Activated naive CD4-positive, alpha-beta T cell treated with anti-CD3 and anti-CD28 coated beads, Interleukin-2, amount 10 ng/mL, durations not matched to agents 7 days and 5 days (primary cell): ENCODE results near the gene NME3.
A peak's percentile ranks its signal among the peaks of the same experiment; 100 is the strongest.

ENCODE experiments used
- CTCF ChIA-PET: fragments of 350-600 bp; sonication (Branson Sonifier 250); formaldehyde crosslinking; loops from one replicate; lab custom pipeline; 2021; ENCODE audit warnings: antibody characterized with exemption; lab: Charles Lee
- DNase-seq: peaks from one replicate; pipeline ENCODE4 v3.0.0-alpha.2; 2020
- H3K27ac Mint-ChIP-seq: one replicate; pipeline ENCODE4 v1.8.0; 2021; ENCODE audit warnings: mild to moderate bottlenecking, moderate library complexity, mixed read lengths
- H3K27me3 Mint-ChIP-seq: one replicate; pipeline ENCODE4 v1.8.0; 2021; ENCODE audit warnings: mild to moderate bottlenecking, mixed read lengths
- H3K36me3 Mint-ChIP-seq: one replicate; pipeline ENCODE4 v1.8.0; 2021; ENCODE audit warnings: mixed read lengths
- H3K4me1 Mint-ChIP-seq: one replicate; pipeline ENCODE4 v1.8.0; 2021; ENCODE audit warnings: mixed read lengths
- H3K4me3 Mint-ChIP-seq: one replicate; pipeline ENCODE4 v1.8.0; 2021; ENCODE audit warnings: mild to moderate bottlenecking, moderate library complexity, mixed read lengths
- H3K9me3 Mint-ChIP-seq: one replicate; pipeline ENCODE4 v1.8.0; 2021; ENCODE audit warnings: mixed read lengths

Gene NME3

DNA sequence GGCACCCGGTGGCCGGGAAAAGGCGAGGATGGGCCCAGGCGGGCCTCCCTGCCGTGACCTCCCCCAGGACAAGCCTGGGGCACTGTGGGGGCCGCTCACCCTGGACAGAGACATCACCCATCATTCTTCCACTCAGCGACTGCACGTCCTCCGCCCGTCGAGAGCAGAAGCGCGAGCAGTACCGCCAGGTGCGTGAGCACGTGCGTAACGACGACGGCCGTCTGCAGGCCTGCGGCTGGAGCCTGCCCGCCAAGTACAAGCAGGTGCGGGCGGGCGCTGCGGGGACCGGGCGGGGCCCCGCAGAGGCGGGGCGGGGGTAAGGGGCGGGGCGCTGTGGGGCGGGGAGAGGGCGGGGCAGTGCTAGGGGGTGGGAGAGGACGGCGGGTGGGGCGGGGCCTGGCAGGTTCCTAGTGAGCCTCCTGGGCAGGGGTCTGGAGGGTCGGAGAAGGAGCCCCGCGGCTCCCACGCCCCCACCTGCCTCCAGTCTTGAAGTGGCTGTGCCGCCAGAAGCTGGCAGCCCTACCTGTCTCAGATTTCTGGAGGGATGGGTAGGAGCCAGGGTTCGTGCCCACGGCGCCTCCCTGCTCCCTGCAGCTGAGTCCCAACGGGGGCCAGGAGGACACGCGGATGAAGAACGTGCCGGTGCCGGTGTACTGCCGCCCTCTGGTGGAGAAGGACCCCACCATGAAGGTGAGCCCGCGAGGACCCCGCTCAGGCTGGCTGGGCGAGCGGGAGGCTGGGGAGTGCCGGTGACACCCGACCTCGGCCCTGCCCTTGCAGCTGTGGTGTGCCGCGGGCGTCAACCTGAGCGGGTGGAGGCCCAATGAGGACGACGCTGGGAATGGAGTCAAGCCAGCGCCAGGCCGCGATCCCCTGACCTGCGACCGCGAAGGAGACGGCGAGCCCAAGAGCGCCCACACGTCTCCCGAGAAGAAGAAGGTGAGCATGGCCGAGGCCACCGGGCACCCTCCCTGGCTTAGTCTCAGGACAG lies 7.5 kb downstream of the NME3 start:
- CTCF ChIA-PET, result no interaction called here
- no peak overlapping the region for H3K4me3 Mint-ChIP-seq
- peaks cover 1% of the 10 kb centered on the region for H3K4me1 Mint-ChIP-seq
- peaks cover 15% of the 10 kb centered on the region for H3K36me3 Mint-ChIP-seq
- no peak overlapping the region for H3K27ac Mint-ChIP-seq
- no peak for DNase-seq
- no peaks in the 10 kb centered on the region for H3K27me3 Mint-ChIP-seq
- H3K9me3 Mint-ChIP-seq, result no peaks in the 10 kb centered on the region

DNA sequence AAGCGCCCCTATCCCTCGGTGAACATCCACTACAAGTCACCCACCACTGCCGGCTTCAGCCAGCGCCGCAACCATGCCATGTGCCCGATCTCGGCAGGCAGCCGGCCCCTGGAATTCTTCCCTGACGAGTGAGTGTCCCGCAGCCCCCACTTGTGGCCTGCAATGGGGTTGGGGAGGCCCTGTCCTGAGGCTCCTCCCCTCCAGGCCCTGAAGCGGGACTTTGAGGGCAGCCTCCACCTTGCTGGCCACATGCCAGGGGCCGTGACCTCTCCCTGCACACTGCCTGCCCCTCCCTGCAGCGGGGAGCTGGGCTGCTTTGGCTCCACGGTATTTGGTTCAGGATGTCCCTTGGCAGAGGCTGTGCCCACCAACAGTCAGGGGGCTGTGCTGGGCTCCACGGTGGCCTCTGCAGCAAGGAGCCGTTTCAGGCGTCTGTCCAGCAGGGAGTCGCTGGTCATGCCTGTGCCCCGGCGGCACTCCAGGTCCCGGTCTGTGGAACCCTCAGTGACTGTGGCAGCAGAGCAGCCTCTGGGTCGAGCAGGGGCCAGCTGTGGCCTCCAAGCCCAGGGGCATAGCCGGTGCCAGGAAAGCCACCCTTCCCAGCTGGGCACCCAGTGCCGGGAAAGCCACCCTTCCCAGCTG lies 8.3 kb downstream of the NME3 start:
- Mint-ChIP-seq H3K36me3 (peaks cover 13% of the 10 kb centered on the region), H3K4me3 (no peak overlapping the region), H3K4me1 (peaks cover 5% of the 10 kb centered on the region), H3K9me3 (no peaks in the 10 kb centered on the region), H3K27ac (no peak overlapping the region), H3K27me3 (no peaks in the 10 kb centered on the region)
- no peak for DNase-seq
- CTCF ChIA-PET, result no interaction called here

DNA sequence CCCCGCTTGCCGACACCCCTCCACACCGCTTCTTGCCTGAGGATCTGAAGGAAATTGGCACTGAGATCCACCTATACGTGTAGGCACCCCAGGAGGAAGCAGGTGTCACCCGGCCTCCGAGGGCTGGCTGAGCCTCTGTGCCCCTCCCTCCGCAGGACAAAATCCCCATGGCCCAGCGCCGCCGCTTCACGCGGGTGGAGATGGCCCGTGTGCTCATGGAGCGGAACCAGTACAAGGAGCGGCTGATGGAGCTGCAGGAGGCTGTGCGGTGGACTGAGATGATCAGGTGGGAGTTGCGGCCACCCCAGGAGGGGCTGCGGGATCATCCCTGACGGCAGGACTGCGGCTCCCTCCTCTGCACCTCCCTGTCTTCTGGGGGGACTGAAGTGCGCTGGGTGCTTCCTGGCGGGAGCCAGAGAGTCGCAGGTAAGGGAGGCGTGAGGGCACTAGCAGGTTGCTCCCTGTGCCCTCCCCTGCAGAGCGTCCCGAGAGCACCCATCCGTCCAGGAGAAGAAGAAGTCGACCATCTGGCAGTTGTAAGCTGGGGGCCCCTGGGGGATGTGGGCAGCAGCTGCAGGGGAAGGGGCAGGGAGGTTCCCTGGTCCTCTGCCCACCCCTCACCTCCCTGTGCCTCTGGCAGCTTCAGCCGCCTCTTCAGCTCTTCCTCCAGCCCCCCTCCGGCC lies 9.0 kb downstream of the NME3 start:
- peaks cover 11% of the 10 kb centered on the region for H3K36me3 Mint-ChIP-seq
- CTCF ChIA-PET, result no interaction called here

DNA sequence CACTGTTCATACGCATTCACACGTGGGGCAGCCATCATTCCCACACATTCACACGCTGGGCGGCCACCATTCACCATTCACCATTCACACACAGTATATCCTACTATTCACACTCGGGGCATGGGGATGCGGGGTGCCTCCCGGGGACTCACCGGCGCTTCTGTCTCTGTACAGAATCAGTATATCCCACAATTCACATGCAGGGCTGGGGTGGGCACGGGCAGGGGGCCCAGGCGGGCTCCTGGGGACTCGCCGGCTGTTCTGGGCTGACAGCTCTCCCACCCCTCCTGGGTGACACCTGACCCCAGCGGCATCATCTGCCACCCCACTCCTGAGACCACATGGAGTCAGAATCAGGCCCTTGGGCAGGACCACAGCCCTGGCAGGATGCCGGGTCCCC lies 9.6 kb downstream of the NME3 start:
- peaks cover 18% of the 10 kb centered on the region for H3K4me1 Mint-ChIP-seq
- CTCF ChIA-PET, result no interaction called here

More for the DNA sequence above, 9.0 kb downstream of the NME3 start:
- DNase-seq, result no peak
- H3K4me3 Mint-ChIP-seq, result no peak overlapping the region
- no peaks in the 10 kb centered on the region for H3K27me3 Mint-ChIP-seq
- no peaks in the 10 kb centered on the region for H3K9me3 Mint-ChIP-seq
- H3K4me1 Mint-ChIP-seq, result peaks cover 12% of the 10 kb centered on the region
- no peak overlapping the region for H3K27ac Mint-ChIP-seq

DNA sequence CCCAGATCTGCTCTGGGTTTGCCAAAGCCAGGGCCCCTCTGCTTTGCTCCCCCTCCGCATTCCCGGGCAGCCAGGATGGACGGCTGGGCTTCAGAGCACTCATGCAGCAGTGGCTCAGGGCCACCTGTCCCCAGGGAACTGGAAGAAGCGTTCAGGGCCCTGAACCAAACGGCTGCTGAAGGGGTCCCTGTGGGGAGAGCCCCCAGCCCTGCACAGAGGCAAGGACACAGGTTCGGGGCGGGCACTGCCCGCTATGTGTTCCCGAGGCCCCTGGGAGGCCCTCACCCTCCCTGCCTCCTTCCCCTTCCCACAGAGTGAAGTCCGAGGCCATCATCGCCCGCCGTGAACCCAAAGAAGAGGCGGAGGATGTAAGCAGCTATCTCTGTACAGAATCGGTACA lies 10.4 kb downstream of the NME3 start:
- no peak overlapping the region for H3K27ac Mint-ChIP-seq
- no peak overlapping the region for H3K4me3 Mint-ChIP-seq
- no peak for DNase-seq
- no peaks in the 10 kb centered on the region for H3K27me3 Mint-ChIP-seq
- no peaks in the 10 kb centered on the region for H3K9me3 Mint-ChIP-seq
- peaks cover 9% of the 10 kb centered on the region for H3K36me3 Mint-ChIP-seq
- peaks cover 21% of the 10 kb centered on the region for H3K4me1 Mint-ChIP-seq
- CTCF ChIA-PET, result no interaction called here

More for the DNA sequence above, 9.6 kb downstream of the NME3 start:
- Mint-ChIP-seq H3K27me3 (no peaks in the 10 kb centered on the region), H3K4me3 (no peak overlapping the region), H3K27ac (no peak overlapping the region), H3K36me3 (peaks cover 9% of the 10 kb centered on the region), H3K9me3 (no peaks in the 10 kb centered on the region)
- DNase-seq, result no peak

DNA sequence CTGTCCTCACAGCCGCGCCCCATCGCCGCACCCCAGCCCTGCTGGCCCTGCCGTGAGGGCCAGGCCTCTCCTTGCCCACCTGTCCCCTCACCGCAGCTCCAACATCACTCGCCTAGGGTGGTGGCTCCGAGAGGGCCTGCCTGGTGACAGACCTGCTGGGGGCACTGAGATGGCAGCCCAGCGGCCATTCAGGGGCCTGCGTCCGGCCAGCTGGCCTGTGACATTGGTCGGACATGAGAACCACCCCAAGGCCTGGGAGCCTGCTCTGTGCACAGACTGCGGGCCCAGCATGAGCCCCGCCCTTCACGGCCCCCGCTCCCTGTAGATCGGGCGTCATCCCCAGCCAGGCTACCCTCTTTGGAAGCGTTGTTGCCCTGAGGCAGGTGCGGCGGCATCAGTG lies 11.8 kb downstream of the NME3 start:
- no peaks in the 10 kb centered on the region for H3K27me3 Mint-ChIP-seq
- H3K4me1 Mint-ChIP-seq, result peaks cover 25% of the 10 kb centered on the region
- no peak overlapping the region for H3K27ac Mint-ChIP-seq
- H3K9me3 Mint-ChIP-seq, result no peaks in the 10 kb centered on the region
- DNase-seq, result no peak
- H3K36me3 Mint-ChIP-seq, result peaks cover 12% of the 10 kb centered on the region
- H3K4me3 Mint-ChIP-seq, result no peak overlapping the region
- CTCF ChIA-PET, result no interaction called here

DNA sequence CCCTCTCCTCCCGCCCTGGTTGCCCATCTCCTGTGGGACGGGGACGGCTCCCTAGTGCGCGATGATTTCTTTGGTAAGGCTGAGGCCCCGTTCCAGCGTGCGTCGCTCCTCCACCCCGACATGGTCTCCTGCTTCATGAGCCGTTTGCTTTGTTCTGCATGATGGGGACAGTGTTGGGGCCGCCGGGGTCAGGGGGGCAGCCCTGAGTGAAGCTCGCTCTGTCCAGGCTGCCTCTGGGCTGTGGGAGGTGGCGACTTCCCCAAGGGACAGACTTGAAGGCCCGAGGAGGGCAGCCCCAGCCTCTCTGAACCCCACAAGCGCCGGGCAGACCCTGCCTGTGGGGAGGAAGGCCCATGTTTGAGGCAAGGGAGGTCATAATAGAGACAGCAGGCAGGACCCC lies 12.4 kb downstream of the NME3 start:
- Mint-ChIP-seq H3K27me3 (no peaks in the 10 kb centered on the region), H3K36me3 (peaks cover 12% of the 10 kb centered on the region), H3K9me3 (no peaks in the 10 kb centered on the region), H3K4me3 (no peak overlapping the region), H3K27ac (no peak overlapping the region), H3K4me1 (peaks cover 25% of the 10 kb centered on the region)
- CTCF ChIA-PET, result no interaction called here
- no peak for DNase-seq

DNA sequence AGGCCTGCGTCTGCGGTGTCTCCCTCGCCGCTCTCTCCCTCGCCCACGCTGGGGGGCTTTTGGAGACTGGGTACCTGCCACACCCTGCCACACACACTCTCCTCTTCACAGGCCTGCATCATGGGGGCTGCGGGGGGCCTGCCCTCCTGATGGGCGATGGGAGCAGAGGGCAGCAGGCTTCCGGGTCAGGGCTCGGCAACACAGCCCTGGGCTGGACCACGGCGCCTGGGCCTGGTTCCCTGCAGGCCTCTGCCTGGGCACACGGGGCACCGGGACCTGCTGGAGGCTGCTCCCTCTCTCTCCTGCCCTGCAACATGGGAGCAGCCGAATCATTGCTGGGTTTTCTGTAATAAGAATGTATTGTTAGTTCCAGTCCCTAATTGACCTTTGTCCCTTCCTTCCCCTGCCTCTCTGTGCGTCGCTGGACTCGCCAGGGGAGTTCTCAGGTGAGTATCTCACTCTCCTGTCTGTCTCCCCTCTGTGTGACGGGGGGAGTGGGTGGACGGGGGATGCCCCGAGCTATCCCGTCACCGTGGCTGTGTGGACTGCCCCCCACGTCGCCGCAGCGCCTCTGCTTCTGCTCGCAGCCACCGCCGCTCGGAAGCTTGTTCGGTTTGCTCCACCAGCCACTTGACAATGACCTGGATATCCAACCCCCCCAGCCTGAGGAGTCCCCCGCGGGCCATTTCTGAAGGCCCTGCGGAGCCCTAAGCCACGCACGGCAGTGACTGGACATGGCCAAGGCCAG lies 13.5 kb downstream of the NME3 start:
- H3K4me3 Mint-ChIP-seq, result no peak overlapping the region
- CTCF ChIA-PET, result no interaction called here
- no peaks in the 10 kb centered on the region for H3K9me3 Mint-ChIP-seq
- H3K27me3 Mint-ChIP-seq, result no peaks in the 10 kb centered on the region
- H3K27ac Mint-ChIP-seq, result peak overlapping the region; percentile 80
- peaks cover 25% of the 10 kb centered on the region for H3K4me1 Mint-ChIP-seq
- H3K36me3 Mint-ChIP-seq, result peaks cover 12% of the 10 kb centered on the region
- no peak for DNase-seq

DNA sequence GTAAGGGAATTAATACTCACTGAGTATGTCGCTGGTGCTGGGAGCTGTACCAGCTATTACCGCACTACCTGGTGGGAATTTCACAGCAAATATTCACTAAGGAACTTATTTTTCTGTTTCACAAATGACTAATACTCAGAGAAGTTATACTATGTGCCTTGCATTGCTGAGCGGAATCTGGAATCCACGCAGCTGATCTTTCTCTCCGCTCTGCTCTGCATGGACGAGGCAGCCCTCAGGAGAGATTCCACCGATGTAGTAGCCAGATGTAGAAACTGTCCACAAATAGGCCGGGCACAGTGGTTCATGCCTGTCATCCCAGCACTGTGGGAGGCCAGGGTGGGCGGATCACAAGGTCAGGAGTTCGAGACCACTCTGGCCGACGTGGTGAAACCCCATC lies 17.1 kb downstream of the NME3 start:
- peaks cover 25% of the 10 kb centered on the region for H3K4me1 Mint-ChIP-seq
- H3K36me3 Mint-ChIP-seq, result peaks cover 10% of the 10 kb centered on the region
- no peak overlapping the region for H3K4me3 Mint-ChIP-seq
- DNase-seq, result no peak
- peak overlapping the region; percentile 4 for H3K27ac Mint-ChIP-seq
- CTCF ChIA-PET, result no interaction called here
- no peaks in the 10 kb centered on the region for H3K9me3 Mint-ChIP-seq
- H3K27me3 Mint-ChIP-seq, result no peaks in the 10 kb centered on the region

DNA sequence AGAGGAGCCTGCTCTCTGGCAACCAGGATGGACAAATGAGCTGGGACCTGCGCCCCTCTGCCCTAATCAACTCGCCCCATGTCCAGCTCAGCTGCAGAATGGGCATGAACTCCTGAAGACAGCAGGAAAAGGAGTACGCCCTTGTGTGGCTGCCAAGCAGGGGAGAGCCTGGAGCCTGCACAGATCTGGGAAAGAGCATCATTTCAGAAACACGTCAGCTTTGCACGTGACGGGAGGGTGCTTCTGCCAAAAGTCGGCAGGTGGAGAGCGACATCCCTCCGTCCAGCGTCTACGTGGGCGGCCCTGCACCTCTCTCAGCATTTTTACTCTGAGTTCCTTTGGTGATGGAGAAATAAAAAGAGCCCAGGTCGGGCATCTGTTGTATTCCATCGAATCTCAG lies 18.5 kb downstream of the NME3 start:
- no peaks in the 10 kb centered on the region for H3K9me3 Mint-ChIP-seq
- no peak overlapping the region for H3K27ac Mint-ChIP-seq
- H3K4me1 Mint-ChIP-seq, result peaks cover 18% of the 10 kb centered on the region
- peaks cover 15% of the 10 kb centered on the region for H3K36me3 Mint-ChIP-seq
- no peak for DNase-seq
- H3K4me3 Mint-ChIP-seq, result no peak overlapping the region
- H3K27me3 Mint-ChIP-seq, result no peaks in the 10 kb centered on the region
- CTCF ChIA-PET, result no interaction called here

DNA sequence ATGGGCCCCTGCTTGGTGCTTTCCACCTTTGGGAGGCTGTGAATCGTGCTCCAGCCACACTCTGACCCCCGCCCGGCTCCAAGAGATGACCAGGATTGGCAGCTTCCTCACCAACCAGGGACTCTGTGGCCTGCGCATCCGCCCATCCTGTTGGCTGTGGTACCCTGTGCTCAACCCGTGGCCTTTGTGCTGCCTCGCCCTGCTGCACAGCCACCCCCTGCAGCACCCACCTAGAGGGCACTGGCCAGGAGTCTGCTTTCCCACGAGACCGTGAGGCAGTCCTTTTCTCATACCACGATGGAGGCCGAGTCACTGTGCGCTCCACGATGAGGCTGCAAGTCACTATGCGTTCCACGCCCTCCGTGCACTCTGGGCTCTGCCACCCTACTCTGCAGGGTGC lies 19.4 kb downstream of the NME3 start:
- no peak for DNase-seq
- Mint-ChIP-seq H3K9me3 (no peaks in the 10 kb centered on the region), H3K36me3 (peaks cover 15% of the 10 kb centered on the region), H3K4me1 (peaks cover 9% of the 10 kb centered on the region), H3K4me3 (no peak overlapping the region), H3K27me3 (no peaks in the 10 kb centered on the region), H3K27ac (no peak overlapping the region)
- CTCF ChIA-PET, result no interaction called here

DNA sequence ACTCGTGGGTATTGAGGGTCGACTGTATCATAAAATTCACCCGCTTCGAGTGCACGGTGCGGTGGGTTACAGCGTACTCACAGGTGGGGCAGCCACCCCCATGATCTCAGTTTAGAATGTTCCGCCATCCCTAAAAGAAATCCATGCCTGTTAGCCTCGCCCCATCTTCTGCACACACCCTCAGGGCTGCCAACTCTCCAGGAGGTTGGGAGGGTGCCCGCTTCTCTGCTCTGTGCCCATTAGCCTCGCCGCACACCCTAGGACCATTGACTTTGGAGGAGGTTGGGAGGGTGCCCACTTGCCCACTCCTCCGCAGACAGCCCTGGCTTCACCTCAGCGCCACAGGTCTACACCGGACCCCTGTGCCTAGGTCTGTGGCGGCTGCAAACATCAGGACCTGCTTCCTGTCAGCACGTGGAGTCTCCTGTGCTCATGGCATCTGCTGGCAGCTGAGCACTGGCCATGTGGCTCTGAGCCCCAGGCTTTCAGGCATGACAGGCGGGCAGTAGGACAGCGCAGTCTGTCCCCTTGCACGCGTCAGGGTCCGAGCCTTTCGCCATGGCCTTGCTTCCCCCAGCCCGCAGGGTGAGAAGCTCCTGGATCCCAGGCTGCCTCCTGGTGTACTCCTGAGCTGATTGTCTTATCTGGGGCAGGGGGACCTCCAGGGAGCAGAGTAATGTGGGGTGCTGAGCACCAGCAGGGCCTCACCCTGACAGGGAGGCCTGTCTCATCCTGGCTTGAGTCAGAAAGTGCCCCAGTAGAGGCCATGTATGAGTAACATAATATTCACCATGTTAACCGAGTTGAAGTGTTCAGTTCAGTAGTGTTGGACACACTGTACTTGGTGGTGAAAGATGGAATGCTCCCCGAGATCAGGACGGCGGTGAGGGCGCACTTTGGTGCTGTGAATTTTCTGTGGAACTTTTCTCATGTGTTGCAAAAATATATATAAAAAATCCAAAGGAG lies 21.9 kb downstream of the NME3 start:
- no peaks in the 10 kb centered on the region for H3K9me3 Mint-ChIP-seq
- no peak overlapping the region for H3K4me3 Mint-ChIP-seq
- no peaks in the 10 kb centered on the region for H3K4me1 Mint-ChIP-seq
- DNase-seq, result no peak
- peaks cover 16% of the 10 kb centered on the region for H3K36me3 Mint-ChIP-seq
- H3K27ac Mint-ChIP-seq, result no peak overlapping the region
- CTCF ChIA-PET, result interaction anchor here (1.2 kb wide), 1 partner anchor 26 kb away, joined by 3 read pairs; no protein-coding TSS in a partner anchor
- H3K27me3 Mint-ChIP-seq, result no peaks in the 10 kb centered on the region

DNA sequence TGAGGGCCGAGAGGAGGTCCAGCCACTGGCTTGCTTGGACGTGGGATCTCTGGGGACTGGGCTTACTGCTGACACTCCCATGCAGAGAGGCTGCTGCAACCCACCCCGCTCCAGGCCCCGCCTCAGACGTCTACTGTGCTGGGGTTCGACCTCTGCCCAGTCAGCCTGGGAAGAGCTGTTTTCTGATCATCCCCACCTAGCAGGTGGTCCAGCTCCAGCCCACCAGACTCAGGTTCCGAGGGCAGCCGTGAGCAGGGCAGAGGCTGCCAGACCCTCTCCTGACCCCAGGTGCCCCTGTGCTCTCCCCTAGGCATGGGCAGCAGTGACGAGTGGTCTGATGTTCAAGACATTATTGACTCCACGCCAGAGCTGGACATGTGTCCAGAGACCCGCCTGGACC lies 23.4 kb downstream of the NME3 start:
- no peak for DNase-seq
- CTCF ChIA-PET, result no interaction called here
- no peaks in the 10 kb centered on the region for H3K9me3 Mint-ChIP-seq
- H3K4me1 Mint-ChIP-seq, result no peaks in the 10 kb centered on the region
- no peaks in the 10 kb centered on the region for H3K27me3 Mint-ChIP-seq
- H3K36me3 Mint-ChIP-seq, result peaks cover 16% of the 10 kb centered on the region
- no peak overlapping the region for H3K27ac Mint-ChIP-seq
- no peak overlapping the region for H3K4me3 Mint-ChIP-seq
